IMR-90 (cell line): ENCODE measurements around the gene ATIC. TPM values are rescaled to one million over a fixed set of nuclear protein-coding genes. Genes with fewer than 3 reads are reported as not detected.

Experiments
- ATAC-seq: fragments of 200-7000 bp; cut with Tn5 transposase; 2 replicates; pipeline ENCODE4 v1.9.1; 2020; ENCODE audit warnings: low read depth, mild to moderate bottlenecking, moderate library complexity
- BruUV-seq: library from RNA; stranded (reverse); fragments of 400-500 nt; replicated peaks from 2 replicates; lab custom pipeline; 2021; lab: Mats Ljungman, UMichigan
- CTCF ChIA-PET: fragments of 300-600 bp; formaldehyde crosslinking; extraction: SDS; loops from one replicate; lab custom pipeline; 2021; ENCODE audit warnings: antibody characterized with exemption; lab: Yijun Ruan, JAX
- POLR2A ChIA-PET: fragments of 300-600 bp; sonication (Branson Sonifier 250); formaldehyde crosslinking; loops from one replicate; lab custom pipeline; 2022; ENCODE audit warnings: antibody characterized with exemption; ENCODE audit not compliant: unreplicated experiment; lab: Charles Lee
- DNase-seq: peaks from one replicate; pipeline ENCODE4 v3.0.0; 2013
- H2AFZ ChIP-seq: replicated peaks from 2 replicates; pipeline ENCODE3; 2013; ENCODE audit warnings: low read length, mild to moderate bottlenecking; ENCODE audit not compliant: poor library complexity
- H2AK5ac ChIP-seq: 2 replicates; pipeline ENCODE4 v1.6.1; 2013; ENCODE audit warnings: low read depth, low read length, inconsistent platforms
- H2AK9ac ChIP-seq: replicated peaks from 2 replicates; pipeline ENCODE3; 2013; ENCODE audit warnings: mild to moderate bottlenecking, low read depth, low read length, moderate library complexity; ENCODE audit not compliant: poor library complexity
- H2BK120ac ChIP-seq: 2 replicates; pipeline ENCODE4 v1.6.1; 2013; ENCODE audit warnings: low read depth, low read length, inconsistent platforms
- H2BK15ac ChIP-seq: 3 replicates; pipeline ENCODE4 v1.6.1; 2013; ENCODE audit warnings: low read depth, low read length, inconsistent platforms
- H2BK20ac ChIP-seq: 2 replicates; pipeline ENCODE4 v1.6.1; 2013; ENCODE audit warnings: low read depth, mild to moderate bottlenecking, inconsistent platforms, low read length, moderate library complexity
- H2BK5ac ChIP-seq: 2 replicates; pipeline ENCODE4 v1.6.1; 2013; ENCODE audit warnings: mild to moderate bottlenecking, low read depth, low read length, inconsistent platforms; ENCODE audit not compliant: poor library complexity, severe bottlenecking
- H3K14ac ChIP-seq: replicated peaks from 2 replicates; pipeline ENCODE4 v1.6.1; 2013; ENCODE audit warnings: low read depth, low read length, inconsistent platforms
- H3K18ac ChIP-seq: 2 replicates; pipeline ENCODE4 v1.6.1; 2013; ENCODE audit warnings: low read depth, low read length, control low read depth
- H3K23ac ChIP-seq: 2 replicates; pipeline ENCODE4 v1.6.1; 2013; ENCODE audit warnings: low read depth, low read length, inconsistent platforms
- H3K27ac ChIP-seq: 2 replicates; pipeline ENCODE4 v1.5.1; 2013; ENCODE audit warnings: mild to moderate bottlenecking, control low read depth, low read length; ENCODE audit not compliant: insufficient read depth
- H3K27me3 ChIP-seq: 2 replicates; pipeline ENCODE4 v1.6.1; 2013; ENCODE audit warnings: low read length; ENCODE audit not compliant: control insufficient read depth, insufficient read depth
- H3K36me3 ChIP-seq: 2 replicates; pipeline ENCODE4 v1.6.1; 2013; ENCODE audit warnings: low read length, mixed read lengths; ENCODE audit not compliant: control insufficient read depth, insufficient read depth
- H3K4ac ChIP-seq: 2 replicates; pipeline ENCODE4 v1.6.1; 2013; ENCODE audit warnings: low read depth, low read length, inconsistent platforms
- H3K4me1 ChIP-seq: 2 replicates; pipeline ENCODE4 v1.6.1; 2013; ENCODE audit warnings: low read length, mixed read lengths; ENCODE audit not compliant: control insufficient read depth, insufficient read depth
- H3K4me2 ChIP-seq: 2 replicates; pipeline ENCODE4 v1.6.1; 2013; ENCODE audit warnings: low read depth, mild to moderate bottlenecking, control low read depth, low read length, moderate library complexity
- H3K4me3 ChIP-seq: 2 replicates; pipeline ENCODE4 v1.5.1; 2013; ENCODE audit warnings: low read depth, mild to moderate bottlenecking, control low read depth, low read length, moderate library complexity; ENCODE audit not compliant: insufficient read depth
- H3K56ac ChIP-seq: 2 replicates; pipeline ENCODE4 v1.6.1; 2013; ENCODE audit warnings: low read length, inconsistent platforms; ENCODE audit not compliant: insufficient read depth; ENCODE audit errors: extremely low read depth
- H3K79me1 ChIP-seq, 2 experiments: 2 replicates each; pipeline ENCODE4 v1.6.1; 2013; ENCODE audit warnings: low read length in 2 of 2, inconsistent platforms in 1 of 2, low read depth in 1 of 2
- H3K9ac ChIP-seq: 2 replicates; pipeline ENCODE4 v1.6.1; 2013; ENCODE audit warnings: low read depth, low read length, control low read depth
- H3K9me1 ChIP-seq: 2 replicates; pipeline ENCODE4 v1.6.1; 2013; ENCODE audit warnings: low read length, inconsistent platforms; ENCODE audit not compliant: insufficient read depth
- H3K9me3 ChIP-seq: 2 replicates; pipeline ENCODE4 v1.6.1; 2013; ENCODE audit warnings: low read length; ENCODE audit not compliant: control insufficient read depth, insufficient read depth
- H4K20me1 ChIP-seq: 2 replicates; pipeline ENCODE4 v1.6.1; 2013; ENCODE audit warnings: low read length, inconsistent platforms; ENCODE audit not compliant: insufficient read depth
- H4K5ac ChIP-seq: 2 replicates; pipeline ENCODE4 v1.6.1; 2013; ENCODE audit warnings: mild to moderate bottlenecking, low read depth, low read length, control low read depth
- H4K8ac ChIP-seq, 2 experiments: 2 replicates each; pipeline ENCODE4 v1.6.1; 2013; ENCODE audit warnings: low read depth in 2 of 2, low read length in 2 of 2, control low read depth in 1 of 2, inconsistent platforms in 1 of 2
- H4K91ac ChIP-seq: 2 replicates; pipeline ENCODE4 v1.6.1; 2013; ENCODE audit warnings: low read depth, low read length, inconsistent platforms; ENCODE audit not compliant: insufficient read depth
- BHLHE40 ChIP-seq: fragments of 150-350 bp; IDR thresholded peaks from 2 replicates; pipeline ENCODE4 v1.6.1; 2016; ENCODE audit warnings: mild to moderate bottlenecking, low read depth, low read length
- CEBPB ChIP-seq: IDR thresholded peaks from 2 replicates; pipeline ENCODE4 v1.6.1; 2012; ENCODE audit warnings: low read depth, low read length, improper control_type of control experiment
- CHD1 ChIP-seq: IDR thresholded peaks from 2 replicates; pipeline ENCODE4 v1.6.1; 2012; ENCODE audit warnings: low read depth, low read length, improper control_type of control experiment
- FOS ChIP-seq: fragments of 150-350 bp; IDR thresholded peaks from 2 replicates; pipeline ENCODE4 v1.6.1; 2016; ENCODE audit warnings: low read depth, low read length
- MAFK ChIP-seq: IDR thresholded peaks from 2 replicates; pipeline ENCODE4 v1.6.1; 2012; ENCODE audit warnings: low read depth, low read length, improper control_type of control experiment
- MAZ ChIP-seq: IDR thresholded peaks from 2 replicates; pipeline ENCODE4 v1.6.1; 2012; ENCODE audit warnings: low read depth, mild to moderate bottlenecking, low read length, improper control_type of control experiment, moderate library complexity, borderline replicate concordance
- MXI1 ChIP-seq: IDR thresholded peaks from 2 replicates; pipeline ENCODE4 v1.6.1; 2012; ENCODE audit warnings: low read depth, mild to moderate bottlenecking, low read length, moderate library complexity, borderline replicate concordance
- NFE2L2 ChIP-seq: fragments of 150-350 bp; IDR thresholded peaks from 2 replicates; pipeline ENCODE4 v1.6.1; 2016; ENCODE audit warnings: low read depth, mild to moderate bottlenecking, low read length
- POLR2A ChIP-seq: IDR thresholded peaks from 2 replicates; pipeline ENCODE4 v1.6.1; 2012; ENCODE audit warnings: mild to moderate bottlenecking, low read depth, low read length
- RAD21 ChIP-seq: IDR thresholded peaks from 2 replicates; pipeline ENCODE4 v1.6.1; 2012; ENCODE audit warnings: low read length, improper control_type of control experiment
- RCOR1 ChIP-seq: IDR thresholded peaks from 2 replicates; pipeline ENCODE4 v1.6.1; 2012; ENCODE audit warnings: mild to moderate bottlenecking, low read length, improper control_type of control experiment; ENCODE audit not compliant: insufficient replicate concordance
- RFX5 ChIP-seq: IDR thresholded peaks from 2 replicates; pipeline ENCODE4 v1.8.0; 2012; ENCODE audit warnings: low read depth, mild to moderate bottlenecking, low read length, moderate library complexity
- SMC3 ChIP-seq: fragments of 150-350 bp; IDR thresholded peaks from 2 replicates; pipeline ENCODE4 v1.6.1; 2016; ENCODE audit warnings: low read depth, mild to moderate bottlenecking, antibody characterized with exemption, low read length, moderate library complexity
- WGBS, 2 experiments: methylation state at CpG; one replicate each; pipeline versions ENCODE4 v1.1.5 to v1.1.7; 2013; ENCODE audit warnings: missing lambda C conversion rate in 2 of 2; ENCODE audit not compliant: insufficient read length in 1 of 2; ENCODE audit errors: extremely low coverage in 2 of 2; 5-methylcytosine and 5-hydroxymethylcytosine counted together
- dilution Hi-C: fragments of 300-500 bp; cut with HindIII; formaldehyde crosslinking; loops from one replicate; pipeline ENCODE4 v1.14.3; 2018; ENCODE audit warnings: low sequenced_read_pairs; ENCODE audit not compliant: unreplicated experiment
- in situ Hi-C: fragments of 300-500 bp; cut with MboI; formaldehyde crosslinking; loops from 3 replicates; pipeline ENCODE4 v1.14.3; 2019; ENCODE audit warnings: low sequenced_read_pairs, inconsistent platforms, mixed read lengths
- intact Hi-C: fragments of 100-400 bp; cut with micrococcal nuclease; formaldehyde crosslinking; loops from 2 replicates; pipeline ENCODE4 v1.10.0; 2022
- polyA plus RNA-seq, 3 experiments: library from polyadenylated mRNA; depleted of rRNA; stranded (reverse); fragments of >200 nt; gene quantifications; 2 replicates each; pipeline ENCODE4 v1.2.3, GENCODE V29; 2012; ENCODE audit warnings: low replicate concordance in 1 of 3
- total RNA-seq: library from RNA; depleted of rRNA; stranded (reverse); fragments of >200 nt; gene quantifications from 2 replicates; pipeline ENCODE4 v1.2.3, GENCODE V29; 2012
- TF ChIP-seq, protein P1 (sequence below): fragments of 150-350 bp; IDR thresholded peaks from 2 replicates; pipeline ENCODE4 v1.6.1; 2016; ENCODE audit warnings: low read depth, mild to moderate bottlenecking, low read length, moderate library complexity, borderline replicate concordance
- TF ChIP-seq, protein P2 (sequence below): conservative IDR thresholded peaks from 2 replicates; pipeline ENCODE4 v1.5.1; 2012; ENCODE audit warnings: mild to moderate bottlenecking, low read depth, low read length, improper control_type of control experiment
- TF ChIP-seq, protein P3 (sequence below): fragments of 150-350 bp; IDR thresholded peaks from 2 replicates; pipeline ENCODE4 v1.6.1; 2017; ENCODE audit warnings: mild to moderate bottlenecking, antibody characterized with exemption, low read length, low read depth

The ATIC gene
- total and polyA plus RNA-seq, 2 of the 4 experiments (the other 2 are of a cell fraction), result 30.5 to 101 TPM

DNA sequence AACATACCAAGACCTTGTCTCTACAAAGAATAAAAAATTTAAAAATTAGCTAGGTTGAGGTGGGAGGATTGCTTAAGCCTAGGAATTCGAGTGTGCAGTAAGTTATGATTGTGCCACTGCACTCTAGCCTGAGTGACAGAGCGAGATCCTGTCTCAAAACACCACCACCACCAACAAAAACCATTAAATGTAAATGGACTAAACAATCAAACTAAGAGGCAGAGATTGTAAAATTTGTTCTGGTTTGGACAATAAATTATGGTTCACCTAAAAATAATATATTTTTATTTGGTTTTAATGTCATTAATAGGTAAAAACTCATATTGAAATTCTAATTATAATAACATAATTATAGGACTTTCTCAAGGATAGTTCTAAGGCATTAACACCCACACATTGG lies 9.9 kb upstream of the ATIC start:
- Histone ChIP-seq H2AK5ac (no peak overlapping the region), H3K4me1 (no peaks in the 10 kb centered on the region), H4K8ac (no peak overlapping the region), H3K23ac (no peak overlapping the region), H3K18ac (no peak overlapping the region), H2BK5ac (no peak overlapping the region), H4K5ac (no peak overlapping the region), H4K91ac (no peak overlapping the region), H3K9ac (no peak overlapping the region), H2BK15ac (no peak overlapping the region), H4K20me1 (no peaks in the 10 kb centered on the region), H2BK120ac (no peak overlapping the region), H3K9me1 (0 out of 2 replicates have a peak, but pooled peaks cover 1% of the 10 kb centered on the region), H3K4ac (no peak overlapping the region), H3K27ac (no peak overlapping the region), H3K4me2 (no peak overlapping the region), H3K36me3 (no peaks in the 10 kb centered on the region), H3K14ac (no peak overlapping the region), H3K56ac (no peak overlapping the region), H2AK9ac (no peak overlapping the region), H3K79me1 (no peaks in the 10 kb centered on the region), H3K4me3 (no peak overlapping the region), H2BK20ac (no peak overlapping the region), H3K9me3 (peaks cover 3% of the 10 kb centered on the region; the same call in 1 of the 2 replicates), H2AFZ (no peak overlapping the region), H3K27me3 (no peaks in the 10 kb centered on the region)
- CTCF ChIA-PET, result no interaction called here
- intact Hi-C loops (no loop called here), dilution Hi-C loops (no loop called here), in situ Hi-C loops (no loop called here)
- WGBS, 2 experiments, result no CpG with 5 or more reads among the region's 2 CpGs
- no peak for DNase-seq
- ATAC-seq, result no peak
- POLR2A ChIA-PET, result no interaction called here
- no TSS peak for BruUV-seq
- TF ChIP-seq BHLHE40, result no peak
- no peak for TF ChIP-seq RFX5
- no peak for TF ChIP-seq MXI1
- TF ChIP-seq, protein P1, sequence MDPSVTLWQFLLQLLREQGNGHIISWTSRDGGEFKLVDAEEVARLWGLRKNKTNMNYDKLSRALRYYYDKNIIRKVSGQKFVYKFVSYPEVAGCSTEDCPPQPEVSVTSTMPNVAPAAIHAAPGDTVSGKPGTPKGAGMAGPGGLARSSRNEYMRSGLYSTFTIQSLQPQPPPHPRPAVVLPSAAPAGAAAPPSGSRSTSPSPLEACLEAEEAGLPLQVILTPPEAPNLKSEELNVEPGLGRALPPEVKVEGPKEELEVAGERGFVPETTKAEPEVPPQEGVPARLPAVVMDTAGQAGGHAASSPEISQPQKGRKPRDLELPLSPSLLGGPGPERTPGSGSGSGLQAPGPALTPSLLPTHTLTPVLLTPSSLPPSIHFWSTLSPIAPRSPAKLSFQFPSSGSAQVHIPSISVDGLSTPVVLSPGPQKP, result no peak
- TF ChIP-seq POLR2A, result no peak
- no peak for TF ChIP-seq MAFK
- TF ChIP-seq MAZ, result no peak
- TF ChIP-seq SMC3, result no peak
- TF ChIP-seq RCOR1, result no peak
- no peak for TF ChIP-seq RAD21
- TF ChIP-seq, protein P2, sequence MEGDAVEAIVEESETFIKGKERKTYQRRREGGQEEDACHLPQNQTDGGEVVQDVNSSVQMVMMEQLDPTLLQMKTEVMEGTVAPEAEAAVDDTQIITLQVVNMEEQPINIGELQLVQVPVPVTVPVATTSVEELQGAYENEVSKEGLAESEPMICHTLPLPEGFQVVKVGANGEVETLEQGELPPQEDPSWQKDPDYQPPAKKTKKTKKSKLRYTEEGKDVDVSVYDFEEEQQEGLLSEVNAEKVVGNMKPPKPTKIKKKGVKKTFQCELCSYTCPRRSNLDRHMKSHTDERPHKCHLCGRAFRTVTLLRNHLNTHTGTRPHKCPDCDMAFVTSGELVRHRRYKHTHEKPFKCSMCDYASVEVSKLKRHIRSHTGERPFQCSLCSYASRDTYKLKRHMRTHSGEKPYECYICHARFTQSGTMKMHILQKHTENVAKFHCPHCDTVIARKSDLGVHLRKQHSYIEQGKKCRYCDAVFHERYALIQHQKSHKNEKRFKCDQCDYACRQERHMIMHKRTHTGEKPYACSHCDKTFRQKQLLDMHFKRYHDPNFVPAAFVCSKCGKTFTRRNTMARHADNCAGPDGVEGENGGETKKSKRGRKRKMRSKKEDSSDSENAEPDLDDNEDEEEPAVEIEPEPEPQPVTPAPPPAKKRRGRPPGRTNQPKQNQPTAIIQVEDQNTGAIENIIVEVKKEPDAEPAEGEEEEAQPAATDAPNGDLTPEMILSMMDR, result no peak
- TF ChIP-seq, protein P3, sequence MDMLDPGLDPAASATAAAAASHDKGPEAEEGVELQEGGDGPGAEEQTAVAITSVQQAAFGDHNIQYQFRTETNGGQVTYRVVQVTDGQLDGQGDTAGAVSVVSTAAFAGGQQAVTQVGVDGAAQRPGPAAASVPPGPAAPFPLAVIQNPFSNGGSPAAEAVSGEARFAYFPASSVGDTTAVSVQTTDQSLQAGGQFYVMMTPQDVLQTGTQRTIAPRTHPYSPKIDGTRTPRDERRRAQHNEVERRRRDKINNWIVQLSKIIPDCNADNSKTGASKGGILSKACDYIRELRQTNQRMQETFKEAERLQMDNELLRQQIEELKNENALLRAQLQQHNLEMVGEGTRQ, result no peak
- TF ChIP-seq FOS, result no peak
- TF ChIP-seq NFE2L2, result no peak
- no peak for TF ChIP-seq CHD1
- no peak for TF ChIP-seq CEBPB
